ENCODE data around the gene ZNF367.

DNA sequence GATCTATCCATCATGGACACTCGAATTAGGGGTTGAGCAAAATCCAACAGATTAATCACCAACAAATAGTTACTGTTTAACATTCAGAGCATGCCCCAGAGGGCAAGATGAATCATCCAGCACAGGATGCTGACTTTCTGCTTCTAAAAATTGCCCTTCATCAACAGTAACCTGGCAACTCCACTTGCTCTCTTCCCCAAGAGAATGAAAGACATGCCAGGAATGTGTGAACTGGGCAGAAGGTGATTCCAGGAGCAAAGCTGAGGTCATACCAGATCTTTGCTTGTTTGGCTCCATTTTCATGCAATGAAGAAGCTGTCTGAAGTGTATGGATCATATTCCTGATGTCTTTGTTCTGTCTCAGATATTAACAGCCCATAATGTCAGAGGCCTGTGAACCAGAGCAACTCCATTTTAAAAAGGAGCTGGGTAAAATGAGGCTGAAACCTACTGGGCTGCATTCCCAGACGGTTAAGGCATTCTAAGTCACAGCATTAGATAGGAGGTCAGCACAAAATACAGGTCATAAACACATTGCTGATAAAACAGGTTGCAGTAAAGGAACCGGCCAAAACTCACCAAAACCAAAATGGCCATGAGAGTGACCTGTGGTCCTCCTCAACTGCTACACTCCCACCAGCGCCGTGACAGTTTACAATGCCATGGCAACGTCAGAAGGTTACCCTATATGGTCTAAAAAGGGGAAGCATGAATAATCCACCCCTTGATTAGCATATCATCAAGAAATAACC lies 2.5 kb upstream of the ZNF367 start:
- no peak for TF ChIP-seq CTCF (IDR thresholded peaks at IDR 0.05)
- no peak for TF ChIP-seq POLR2A (IDR thresholded peaks at IDR 0.05)
